ENCODE data around the gene BANP.
"Not testable (repeated sequence)": the region's sequence is repeated elsewhere in the genome, so short reads cannot be mapped to it uniquely, and the experiment has no call there.

The BANP gene

GRCh38 chr16:88015806-88016140 lies 64.5 kb downstream of the BANP start:
- no peak for TF ChIP-seq CTCF (conservative IDR thresholded peaks at IDR 0.05; ENCODE audit: low read depth, low read length)
- H3K4me1 ChIP-seq (ENCODE audit: low read depth, poor library complexity, severe bottlenecking): no peaks in the 10 kb centered on the region
- no peak overlapping the region for H3K27ac ChIP-seq
- no peak overlapping the region for H3K4me3 ChIP-seq (IDR thresholded peaks at IDR 0.05; ENCODE audit: insufficient read depth, low read depth, low read length)
- H3K36me3 ChIP-seq (ENCODE audit: insufficient read depth): no peaks in the 10 kb centered on the region
- H3K27me3 ChIP-seq (ENCODE audit: insufficient read depth, low read depth): no peaks in the 10 kb centered on the region
- H4K20me1 ChIP-seq (ENCODE audit: insufficient read depth): no peaks in the 10 kb centered on the region
- no peak overlapping the region for H3K9ac ChIP-seq
- H2AFZ ChIP-seq (ENCODE audit: low read depth): no peak overlapping the region
- H3K4me2 ChIP-seq: no peak overlapping the region
- H3K79me2 ChIP-seq (ENCODE audit: insufficient read depth, low read depth): no peaks in the 10 kb centered on the region

- H3K36me3 ChIP-seq (ENCODE audit: insufficient read depth); H3K9ac ChIP-seq; H3K4me2 ChIP-seq; H4K20me1 ChIP-seq (ENCODE audit: insufficient read depth); H3K4me3 ChIP-seq (IDR thresholded peaks at IDR 0.05; ENCODE audit: insufficient read depth, low read depth, low read length); H3K79me2 ChIP-seq (ENCODE audit: insufficient read depth, low read depth); H3K27ac ChIP-seq; H2AFZ ChIP-seq (ENCODE audit: low read depth); H3K4me1 ChIP-seq (ENCODE audit: low read depth, poor library complexity, severe bottlenecking); H3K27me3 ChIP-seq (ENCODE audit: insufficient read depth, low read depth): not testable (repeated sequence)
Measured at GRCh38 chr16:88016386-88016785, 65.2 kb downstream of the BANP start.

- Histone ChIP-seq H2AFZ (ENCODE audit: low read depth) (no peak overlapping the region), H3K4me1 (ENCODE audit: low read depth, poor library complexity, severe bottlenecking) (no peaks in the 10 kb centered on the region), H3K9ac (no peak overlapping the region), H3K4me3 (IDR thresholded peaks at IDR 0.05; ENCODE audit: insufficient read depth, low read depth, low read length) (no peak overlapping the region), H4K20me1 (ENCODE audit: insufficient read depth) (no peaks in the 10 kb centered on the region), H3K27ac (no peak overlapping the region), H3K79me2 (ENCODE audit: insufficient read depth, low read depth) (no peaks in the 10 kb centered on the region), H3K36me3 (ENCODE audit: insufficient read depth) (no peaks in the 10 kb centered on the region), H3K4me2 (no peak overlapping the region), H3K27me3 (ENCODE audit: insufficient read depth, low read depth) (no peaks in the 10 kb centered on the region)
- TF ChIP-seq CTCF (conservative IDR thresholded peaks at IDR 0.05; ENCODE audit: low read depth, low read length): no peak
Measured at GRCh38 chr16:88016964-88017363, 65.7 kb downstream of the BANP start.

GRCh38 chr16:88017587-88018101 lies 66.4 kb downstream of the BANP start:
- Histone ChIP-seq H2AFZ (ENCODE audit: low read depth) (no peak overlapping the region), H3K9ac (no peak overlapping the region), H3K4me2 (no peak overlapping the region), H3K27ac (no peak overlapping the region), H3K36me3 (ENCODE audit: insufficient read depth) (no peaks in the 10 kb centered on the region), H3K4me3 (IDR thresholded peaks at IDR 0.05; ENCODE audit: insufficient read depth, low read depth, low read length) (no peak overlapping the region), H4K20me1 (ENCODE audit: insufficient read depth) (no peaks in the 10 kb centered on the region), H3K27me3 (ENCODE audit: insufficient read depth, low read depth) (no peaks in the 10 kb centered on the region), H3K4me1 (ENCODE audit: low read depth, poor library complexity, severe bottlenecking) (no peaks in the 10 kb centered on the region), H3K79me2 (ENCODE audit: insufficient read depth, low read depth) (no peaks in the 10 kb centered on the region)
- TF ChIP-seq CTCF (conservative IDR thresholded peaks at IDR 0.05; ENCODE audit: low read depth, low read length): no peak

- not testable (repeated sequence) for H3K27me3 ChIP-seq (ENCODE audit: insufficient read depth, low read depth); H3K4me1 ChIP-seq (ENCODE audit: low read depth, poor library complexity, severe bottlenecking); H3K36me3 ChIP-seq (ENCODE audit: insufficient read depth); H3K4me3 ChIP-seq (IDR thresholded peaks at IDR 0.05; ENCODE audit: insufficient read depth, low read depth, low read length); H3K4me2 ChIP-seq; H3K79me2 ChIP-seq (ENCODE audit: insufficient read depth, low read depth); H3K27ac ChIP-seq; H3K9ac ChIP-seq; H2AFZ ChIP-seq (ENCODE audit: low read depth); H4K20me1 ChIP-seq (ENCODE audit: insufficient read depth)
Measured at GRCh38 chr16:88018382-88018781, 67.1 kb downstream of the BANP start.

- H3K4me1 ChIP-seq (ENCODE audit: low read depth, poor library complexity, severe bottlenecking); H3K79me2 ChIP-seq (ENCODE audit: insufficient read depth, low read depth); H3K36me3 ChIP-seq (ENCODE audit: insufficient read depth); H3K27ac ChIP-seq; H3K9ac ChIP-seq; H3K4me2 ChIP-seq; H3K27me3 ChIP-seq (ENCODE audit: insufficient read depth, low read depth); H4K20me1 ChIP-seq (ENCODE audit: insufficient read depth); H3K4me3 ChIP-seq (IDR thresholded peaks at IDR 0.05; ENCODE audit: insufficient read depth, low read depth, low read length); H2AFZ ChIP-seq (ENCODE audit: low read depth): not testable (repeated sequence)
Measured at GRCh38 chr16:88019041-88019820, 68.0 kb downstream of the BANP start.

Data from KMS-11 (cell line).